Measurements from ENCODE around the gene SERPINF2.
"Not testable (repeated sequence)": the region's sequence is repeated elsewhere in the genome, so short reads cannot be mapped to it uniquely, and the experiment has no call there.

Gene SERPINF2

DNA sequence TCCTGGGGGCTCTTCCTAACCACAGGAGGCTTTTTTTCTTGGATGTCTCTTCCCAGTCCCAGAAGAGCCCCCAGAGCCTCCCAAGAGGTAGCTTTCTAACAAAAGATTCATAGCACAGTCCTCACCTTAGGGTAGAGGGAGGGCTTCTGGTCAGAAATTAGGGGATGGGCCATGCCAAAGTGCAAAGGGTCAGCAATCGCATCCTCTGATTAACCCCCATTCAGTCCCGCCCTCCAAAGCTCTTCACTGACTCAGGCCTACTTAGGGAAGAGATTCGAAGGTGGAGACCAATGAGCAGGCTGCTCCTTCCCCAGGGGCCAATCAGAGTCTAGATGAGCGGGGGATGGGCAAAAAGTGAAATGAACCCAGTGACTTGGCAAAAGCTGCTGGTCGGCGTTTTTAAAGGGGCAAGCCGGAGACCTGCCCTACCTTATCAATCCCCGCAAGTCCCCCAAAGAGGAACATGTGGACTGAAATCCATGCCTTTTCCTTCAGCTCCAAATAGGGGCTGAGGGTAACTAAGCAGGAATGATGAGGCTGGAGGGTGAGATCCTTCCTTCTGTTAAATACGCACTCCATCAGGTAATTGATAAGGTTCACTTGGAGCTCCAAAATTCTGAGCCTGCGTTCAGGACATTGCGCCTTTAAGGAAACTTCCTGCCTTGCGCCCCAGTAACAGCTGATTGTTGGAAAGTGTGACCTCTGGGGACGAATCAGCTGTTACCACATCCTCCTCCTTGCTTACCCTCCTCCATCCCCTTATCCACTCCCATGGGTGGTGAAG, 25.6 kb upstream of the SERPINF2 start:
- DNase-seq = peak; percentile 95

GRCh38 chr17:1718362-1719165, 24.1 kb upstream of the SERPINF2 start:
- DNase-seq = no peak

GRCh38 chr17:1720856-1721386, 21.8 kb upstream of the SERPINF2 start:
- DNase-seq = peak; percentile 57

- not testable (repeated sequence) for DNase-seq
Observed at GRCh38 chr17:1722022-1722421, 20.6 kb upstream of the SERPINF2 start.

DNA sequence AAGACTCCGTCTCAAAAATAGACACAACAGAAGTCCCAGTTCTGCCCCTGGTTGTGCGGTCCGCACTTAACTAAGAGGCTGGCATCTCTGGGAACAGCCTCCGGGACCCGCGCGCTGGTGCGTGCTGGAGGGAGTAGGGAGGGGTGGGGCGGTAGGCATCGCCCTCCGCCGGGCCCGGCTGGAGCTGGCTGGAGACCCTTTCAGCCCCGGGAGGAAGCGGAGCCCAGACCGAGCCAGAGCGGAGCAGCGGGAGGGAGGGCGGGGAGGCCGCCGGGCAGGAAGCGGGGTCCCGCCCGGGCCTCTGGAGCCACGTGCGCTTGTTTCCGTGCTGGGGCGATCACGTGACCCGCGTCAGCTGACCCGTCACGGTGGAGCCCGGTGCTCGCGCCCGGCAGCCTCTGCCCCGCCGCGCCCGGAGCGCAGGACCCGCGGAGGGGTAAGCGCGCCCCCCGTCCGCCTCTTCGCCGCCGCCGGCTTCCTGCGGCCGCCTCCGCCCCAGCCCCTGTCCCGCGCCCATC, 18.3 kb upstream of the SERPINF2 start, which contains the start of gene WDR81:
Gene WDR81 (plus strand): TSS at position 354 of the 518 bp plus-strand sequence. CDS start 256 bp downstream, outside the sequence.
- peak; percentile 88 for DNase-seq

- peak; percentile 21 for DNase-seq
Observed at GRCh38 chr17:1724869-1725641, 17.6 kb upstream of the SERPINF2 start.

DNA sequence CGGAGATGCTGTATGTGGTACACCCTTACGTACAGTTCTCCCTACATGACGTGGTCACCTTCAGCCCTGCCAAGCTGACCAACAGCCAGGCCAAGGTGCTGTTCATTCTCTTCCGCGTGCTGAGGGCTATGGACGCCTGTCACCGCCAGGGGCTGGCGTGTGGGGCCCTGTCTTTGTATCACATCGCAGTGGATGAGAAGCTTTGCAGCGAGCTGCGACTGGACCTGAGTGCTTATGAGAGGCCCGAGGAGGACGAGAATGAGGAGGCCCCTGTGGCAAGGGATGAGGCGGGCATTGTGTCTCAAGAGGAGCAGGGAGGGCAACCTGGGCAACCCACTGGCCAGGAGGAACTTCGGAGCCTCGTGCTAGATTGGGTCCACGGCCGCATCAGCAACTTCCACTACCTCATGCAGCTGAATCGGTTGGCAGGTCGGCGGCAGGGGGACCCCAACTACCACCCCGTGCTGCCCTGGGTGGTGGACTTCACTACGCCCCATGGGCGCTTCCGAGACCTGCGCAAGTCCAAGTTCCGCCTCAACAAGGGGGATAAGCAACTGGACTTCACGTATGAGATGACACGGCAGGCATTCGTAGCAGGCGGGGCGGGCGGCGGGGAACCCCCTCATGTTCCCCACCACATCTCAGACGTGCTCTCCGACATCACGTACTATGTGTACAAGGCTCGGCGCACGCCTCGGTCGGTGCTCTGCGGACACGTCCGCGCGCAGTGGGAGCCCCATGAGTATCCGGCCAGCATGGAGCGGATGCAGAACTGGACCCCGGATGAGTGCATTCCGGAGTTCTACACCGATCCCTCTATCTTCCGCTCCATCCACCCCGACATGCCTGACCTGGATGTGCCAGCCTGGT, 16.8 kb upstream of the SERPINF2 start:
- DNase-seq = no peak

DNA sequence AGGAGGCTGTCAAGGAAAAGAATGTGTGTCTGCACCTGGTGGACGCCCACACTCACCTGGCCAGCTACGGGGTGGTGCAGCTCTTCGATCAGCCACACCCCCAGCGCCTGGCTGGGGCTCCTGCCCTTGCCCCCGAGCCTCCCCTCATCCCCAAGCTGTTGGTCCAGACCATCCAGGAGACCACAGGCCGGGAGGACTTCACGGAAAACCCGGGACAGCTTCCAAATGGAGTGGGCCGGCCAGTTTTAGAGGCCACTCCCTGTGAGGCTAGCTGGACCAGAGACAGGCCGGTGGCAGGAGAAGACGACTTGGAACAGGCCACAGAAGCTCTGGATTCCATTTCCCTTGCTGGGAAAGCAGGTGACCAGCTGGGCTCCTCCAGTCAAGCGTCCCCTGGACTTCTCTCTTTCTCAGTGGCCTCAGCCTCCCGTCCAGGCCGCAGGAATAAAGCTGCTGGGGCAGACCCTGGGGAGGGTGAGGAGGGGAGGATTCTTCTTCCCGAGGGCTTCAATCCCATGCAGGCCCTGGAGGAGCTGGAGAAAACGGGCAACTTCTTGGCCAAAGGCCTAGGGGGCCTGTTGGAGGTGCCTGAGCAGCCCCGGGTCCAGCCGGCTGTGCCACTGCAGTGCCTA, 15.9 kb upstream of the SERPINF2 start:
- no peak for DNase-seq

GRCh38 chr17:1727258-1727789, 15.3 kb upstream of the SERPINF2 start:
- no peak for DNase-seq

DNA sequence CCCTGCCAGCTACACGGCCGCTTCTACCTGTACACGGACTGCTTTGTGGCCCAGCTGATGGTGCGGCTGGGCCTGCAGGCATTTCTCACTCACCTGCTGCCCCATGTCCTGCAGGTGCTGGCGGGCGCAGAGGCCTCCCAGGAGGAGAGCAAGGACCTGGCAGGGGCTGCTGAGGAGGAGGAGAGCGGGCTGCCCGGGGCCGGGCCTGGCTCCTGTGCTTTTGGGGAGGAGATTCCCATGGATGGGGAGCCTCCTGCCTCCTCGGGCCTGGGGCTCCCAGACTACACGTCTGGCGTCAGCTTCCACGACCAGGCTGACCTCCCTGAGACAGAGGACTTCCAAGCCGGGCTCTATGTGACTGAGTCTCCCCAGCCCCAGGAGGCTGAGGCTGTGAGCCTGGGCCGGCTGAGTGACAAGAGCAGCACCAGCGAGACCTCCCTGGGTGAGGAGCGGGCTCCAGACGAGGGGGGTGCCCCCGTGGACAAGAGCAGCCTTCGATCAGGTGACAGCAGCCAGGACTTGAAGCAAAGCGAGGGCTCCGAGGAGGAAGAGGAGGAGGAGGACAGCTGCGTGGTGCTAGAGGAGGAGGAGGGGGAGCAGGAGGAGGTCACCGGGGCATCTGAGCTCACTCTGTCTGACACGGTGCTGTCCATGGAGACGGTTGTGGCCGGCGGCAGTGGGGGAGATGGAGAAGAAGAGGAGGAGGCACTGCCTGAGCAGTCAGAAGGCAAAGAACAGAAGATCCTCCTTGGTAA, 14.6 kb upstream of the SERPINF2 start:
- DNase-seq = no peak

GRCh38 chr17:1729966-1730325, 12.7 kb upstream of the SERPINF2 start:
- DNase-seq = no peak

DNA sequence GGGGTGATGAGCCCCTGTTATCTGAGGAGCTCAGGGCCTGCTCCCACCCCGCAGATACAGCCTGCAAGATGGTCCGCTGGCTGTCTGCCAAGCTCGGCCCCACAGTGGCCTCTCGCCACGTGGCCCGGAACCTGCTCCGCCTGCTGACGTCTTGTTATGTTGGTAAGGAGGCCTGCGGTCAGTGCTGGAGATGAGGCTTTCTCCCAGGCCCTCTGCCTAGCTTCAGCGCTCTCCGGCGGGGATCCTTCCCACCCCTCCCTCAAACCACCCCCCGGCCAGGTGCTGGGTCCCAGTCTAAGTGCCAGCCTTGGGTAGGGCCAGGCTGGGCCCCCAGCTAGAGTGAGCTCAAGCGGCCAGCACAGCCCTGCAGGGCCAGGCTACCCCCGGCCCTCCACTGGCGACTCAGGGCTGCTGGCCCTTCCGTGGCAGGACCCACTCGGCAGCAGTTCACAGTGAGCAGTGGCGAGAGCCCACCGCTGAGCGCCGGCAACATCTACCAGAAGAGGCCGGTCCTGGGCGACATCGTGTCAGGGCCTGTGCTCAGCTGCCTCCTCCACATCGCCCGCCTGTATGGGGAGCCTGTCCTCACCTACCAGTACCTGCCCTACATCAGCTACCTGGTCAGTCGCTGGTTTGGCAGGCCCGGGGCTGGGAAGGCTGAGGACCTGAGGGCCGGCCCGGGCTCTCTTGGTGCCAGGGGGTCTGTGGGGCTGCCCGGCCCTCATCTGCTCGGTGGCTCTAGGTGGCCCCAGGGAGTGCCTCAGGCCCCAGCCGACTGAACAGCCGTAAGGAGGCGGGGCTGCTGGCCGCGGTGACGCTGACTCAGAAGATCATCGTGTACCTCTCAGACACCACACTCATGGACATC, 12.1 kb upstream of the SERPINF2 start:
- no peak for DNase-seq

- no peak for DNase-seq
Observed at GRCh38 chr17:1731194-1731506, 11.5 kb upstream of the SERPINF2 start.

GRCh38 chr17:1732241-1732832, 10.3 kb upstream of the SERPINF2 start:
- no peak for DNase-seq

DNA sequence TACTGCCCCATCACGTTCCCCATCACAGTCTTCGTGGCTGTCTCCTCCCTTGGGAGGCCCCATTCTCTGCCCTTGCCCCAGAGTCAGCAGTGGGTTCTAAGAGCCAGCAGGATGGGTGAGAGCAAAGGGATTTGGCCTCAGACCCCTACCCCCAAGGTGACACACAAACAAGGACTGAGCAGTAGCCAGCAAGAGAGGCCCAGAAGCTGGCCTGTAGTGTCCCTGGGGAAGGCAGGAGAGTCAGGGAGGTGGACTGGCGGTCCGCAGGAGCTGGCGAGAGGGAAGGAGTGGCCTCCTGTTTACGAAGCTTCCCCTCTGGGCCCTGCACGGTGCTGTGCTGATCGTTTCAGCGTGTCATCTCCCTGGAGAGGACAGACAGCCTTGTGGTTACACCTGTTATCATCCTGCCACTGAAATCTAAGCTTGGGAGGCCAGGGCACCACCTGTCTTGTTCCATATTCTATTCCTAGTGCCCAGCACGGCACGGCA, 9.8 kb upstream of the SERPINF2 start:
- DNase-seq = no peak

DNA sequence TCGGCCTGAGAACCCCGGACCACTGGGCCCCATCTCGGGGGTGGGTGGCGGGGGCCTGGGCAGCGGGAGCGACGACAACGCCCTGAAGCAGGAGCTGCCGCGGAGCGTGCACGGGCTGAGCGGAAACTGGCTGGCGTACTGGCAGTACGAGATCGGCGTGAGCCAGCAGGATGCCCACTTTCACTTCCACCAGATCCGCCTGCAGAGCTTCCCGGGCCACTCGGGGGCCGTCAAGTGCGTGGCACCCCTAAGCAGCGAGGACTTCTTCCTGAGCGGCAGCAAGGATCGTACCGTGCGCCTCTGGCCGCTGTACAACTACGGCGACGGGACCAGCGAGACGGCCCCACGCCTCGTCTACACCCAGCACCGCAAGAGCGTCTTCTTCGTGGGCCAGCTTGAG, 8.9 kb upstream of the SERPINF2 start:
- no peak for DNase-seq

GRCh38 chr17:1735418-1735817, 7.3 kb upstream of the SERPINF2 start:
- DNase-seq = no peak

- DNase-seq = no peak
Observed at GRCh38 chr17:1735834-1736347, 6.8 kb upstream of the SERPINF2 start.
